ENCODE measurements around the gene GCSAM. TPM values are rescaled to one million over a fixed set of nuclear protein-coding genes. Genes with fewer than 3 reads are reported as not detected.

GCSAM gene
- total and polyA plus RNA-seq, 5 donors from 2014 or later: 8.1 to 13.6 (median 11.8) TPM

DNA sequence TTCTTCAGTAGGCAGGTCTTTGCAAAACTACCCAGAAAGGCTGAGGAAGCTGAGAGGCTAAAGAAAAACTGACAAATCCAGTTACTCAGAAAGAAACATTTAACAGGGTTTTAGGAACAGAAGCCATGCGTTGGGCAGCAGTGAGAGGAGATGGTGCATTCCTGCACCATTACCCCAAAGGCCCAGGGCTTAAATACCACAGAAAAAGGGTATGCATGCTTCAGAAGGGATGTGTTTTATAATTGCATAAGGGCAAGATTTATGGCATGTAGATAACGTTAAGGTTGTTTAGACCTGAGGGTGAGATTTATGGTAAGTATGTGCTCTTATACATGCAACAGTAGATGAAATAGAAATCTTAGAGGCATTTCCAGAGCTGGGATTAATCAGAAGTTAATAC, 36.9 kb downstream of the GCSAM start:
- no peak overlapping the region for H3K27ac ChIP-seq (ENCODE audit: insufficient read depth, low read length, poor library complexity, severe bottlenecking)
- peaks cover 0 to 11% (median 5%) of the 10 kb centered on the region in 4 donors for H3K4me1 Mint-ChIP-seq
- no peak overlapping the region for H3K27ac Mint-ChIP-seq
- H3K27me3 ChIP-seq (ENCODE audit: control insufficient read depth, insufficient read depth, low read length): peaks cover 4% of the 10 kb centered on the region
- H3K36me3 Mint-ChIP-seq: no peaks in the 10 kb centered on the region
- H3K9me3 ChIP-seq (ENCODE audit: control insufficient read depth in 2 of 2, low read length in 2 of 2): no peaks in the 10 kb centered on the region
- ATAC-seq (ENCODE audit: low read depth in 2 of 2) (no peak), DNase-seq (no peak)
- no peaks in the 10 kb centered on the region for H3K36me3 ChIP-seq (ENCODE audit: control insufficient read depth, insufficient read depth, low read length)
- peaks cover 5% of the 10 kb centered on the region for H3K27me3 Mint-ChIP-seq
- no peaks in the 10 kb centered on the region for H3K4me1 ChIP-seq (ENCODE audit: control insufficient read depth, insufficient read depth, low read length, poor library complexity, severe bottlenecking)
- H3K4me3 Mint-ChIP-seq: no peak overlapping the region
- H3K4me3 ChIP-seq (ENCODE audit: low read depth, low read length): no peak overlapping the region
- peaks cover 0 to 4% (median 0%) of the 10 kb centered on the region in 7 donors for H3K9me3 Mint-ChIP-seq

DNA sequence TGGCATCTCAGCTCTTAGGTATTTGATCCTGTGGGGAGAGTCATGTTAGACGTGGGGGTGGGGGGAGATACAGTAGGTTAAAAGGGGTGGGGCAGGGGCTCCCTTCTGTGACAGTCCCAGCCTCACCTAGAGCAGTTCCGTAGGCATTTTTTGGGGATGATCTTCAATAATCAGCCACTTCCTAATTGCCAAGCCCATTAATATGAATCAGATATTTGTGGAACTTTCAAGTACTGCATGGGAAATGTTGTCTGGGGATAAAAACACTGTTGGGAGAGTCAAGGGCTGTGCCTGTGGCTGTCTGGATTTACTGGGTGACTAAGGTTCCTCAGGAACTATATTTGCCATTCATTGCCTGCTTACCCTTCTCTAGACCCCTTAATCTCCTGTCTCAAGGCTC, 37.3 kb downstream of the GCSAM start:
- DNase-seq: no peak
- no peak overlapping the region for H3K27ac Mint-ChIP-seq

DNA sequence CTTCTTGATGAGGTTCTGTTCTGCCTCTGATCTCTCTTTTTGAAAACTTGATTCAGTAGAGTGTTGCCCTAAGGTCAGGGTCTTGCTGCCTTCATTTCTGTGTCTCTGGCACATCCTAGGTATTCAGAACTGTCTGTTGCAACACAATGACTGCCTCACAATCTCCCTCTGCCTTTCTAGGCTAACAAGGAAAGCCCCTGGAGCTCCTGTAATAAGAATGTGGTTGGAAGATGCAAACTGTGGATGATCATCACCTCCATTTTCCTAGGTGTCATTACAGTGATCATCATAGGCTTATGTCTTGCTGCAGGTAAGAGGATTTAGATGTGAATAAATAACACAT, 39.9 kb downstream of the GCSAM start:
- Mint-ChIP-seq H3K27me3 (peaks cover 14% of the 10 kb centered on the region), H3K36me3 (no peaks in the 10 kb centered on the region), H3K4me3 (peak overlapping the region in 1 of 4 donors; percentile 39), H3K4me1 (peaks cover 0 to 19% (median 8%) of the 10 kb centered on the region in 4 donors), H3K27ac (peak overlapping the region in 1 of 3 donors; percentile 60), H3K9me3 (no peaks in the 10 kb centered on the region)
- Histone ChIP-seq H3K27ac (ENCODE audit: insufficient read depth, low read length, poor library complexity, severe bottlenecking) (no peak overlapping the region), H3K9me3 (ENCODE audit: control insufficient read depth in 2 of 2, low read length in 2 of 2) (no peaks in the 10 kb centered on the region), H3K36me3 (ENCODE audit: control insufficient read depth, insufficient read depth, low read length) (no peaks in the 10 kb centered on the region), H3K4me3 (ENCODE audit: low read depth, low read length) (no peak overlapping the region), H3K4me1 (ENCODE audit: control insufficient read depth, insufficient read depth, low read length, poor library complexity, severe bottlenecking) (no peaks in the 10 kb centered on the region), H3K27me3 (ENCODE audit: control insufficient read depth, insufficient read depth, low read length) (peaks cover 7% of the 10 kb centered on the region)
- DNase-seq: no peak
- no peak for ATAC-seq (ENCODE audit: low read depth in 2 of 2)

More for the DNA sequence above, 37.3 kb downstream of the GCSAM start:
- no peaks in the 10 kb centered on the region for H3K36me3 Mint-ChIP-seq
- peaks cover 5% of the 10 kb centered on the region for H3K27me3 Mint-ChIP-seq
- Histone ChIP-seq H3K9me3 (ENCODE audit: control insufficient read depth in 2 of 2, low read length in 2 of 2) (no peaks in the 10 kb centered on the region), H3K27ac (ENCODE audit: insufficient read depth, low read length, poor library complexity, severe bottlenecking) (no peak overlapping the region), H3K4me1 (ENCODE audit: control insufficient read depth, insufficient read depth, low read length, poor library complexity, severe bottlenecking) (no peaks in the 10 kb centered on the region), H3K36me3 (ENCODE audit: control insufficient read depth, insufficient read depth, low read length) (no peaks in the 10 kb centered on the region), H3K27me3 (ENCODE audit: control insufficient read depth, insufficient read depth, low read length) (peaks cover 4% of the 10 kb centered on the region), H3K4me3 (ENCODE audit: low read depth, low read length) (no peak overlapping the region)
- H3K4me3 Mint-ChIP-seq: no peak overlapping the region
- H3K4me1 Mint-ChIP-seq: peaks cover 0 to 14% (median 6%) of the 10 kb centered on the region in 4 donors
- peaks cover 0 to 4% (median 0%) of the 10 kb centered on the region in 7 donors for H3K9me3 Mint-ChIP-seq
- no peak for ATAC-seq (ENCODE audit: low read depth in 2 of 2)

DNA sequence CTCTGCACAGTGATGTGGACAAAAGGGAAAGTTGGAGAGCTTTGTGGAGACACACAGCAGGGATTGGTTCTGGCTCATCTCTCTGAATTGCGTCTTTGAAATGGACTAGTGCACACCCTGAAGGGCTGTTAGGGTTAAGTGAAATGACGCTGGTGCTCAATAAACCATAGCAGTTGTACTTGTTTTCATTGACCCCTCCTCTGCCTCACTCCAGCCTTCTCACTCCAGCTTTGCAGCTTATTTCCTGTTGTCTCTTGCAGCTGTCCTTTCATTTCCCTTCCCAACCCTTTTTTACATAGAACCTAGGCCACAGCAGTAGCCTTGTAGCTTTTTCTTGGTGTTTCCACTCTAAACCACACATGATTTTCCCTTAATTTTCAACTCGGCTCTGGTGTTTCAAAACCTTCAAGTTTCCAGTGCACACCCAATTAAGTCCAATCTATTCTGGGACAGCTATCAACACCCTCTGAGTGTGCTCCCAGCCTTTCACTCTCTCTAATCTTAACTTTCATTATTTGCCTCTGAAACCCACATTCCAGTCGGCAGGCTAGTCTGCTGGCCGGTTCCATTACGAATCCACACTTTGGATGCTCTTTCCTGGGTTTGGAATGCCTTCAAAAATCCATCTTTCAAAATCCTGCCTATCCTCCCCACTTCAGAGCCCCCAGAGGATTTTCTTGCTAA, 40.4 kb downstream of the GCSAM start:
- H3K27me3 ChIP-seq (ENCODE audit: control insufficient read depth, insufficient read depth, low read length): peaks cover 11% of the 10 kb centered on the region
- ATAC-seq (ENCODE audit: low read depth in 2 of 2) (no peak), DNase-seq (no peak)
- H3K27ac ChIP-seq (ENCODE audit: insufficient read depth, low read length, poor library complexity, severe bottlenecking): no peak overlapping the region
- H3K27ac Mint-ChIP-seq: peak overlapping the region in 1 of 3 donors; percentile 60
- H3K4me1 ChIP-seq (ENCODE audit: control insufficient read depth, insufficient read depth, low read length, poor library complexity, severe bottlenecking): no peaks in the 10 kb centered on the region
- H3K36me3 ChIP-seq (ENCODE audit: control insufficient read depth, insufficient read depth, low read length): no peaks in the 10 kb centered on the region
- H3K36me3 Mint-ChIP-seq: no peaks in the 10 kb centered on the region
- no peak overlapping the region for H3K4me3 Mint-ChIP-seq
- no peaks in the 10 kb centered on the region for H3K9me3 ChIP-seq (ENCODE audit: control insufficient read depth in 2 of 2, low read length in 2 of 2)
- no peaks in the 10 kb centered on the region for H3K9me3 Mint-ChIP-seq
- H3K4me3 ChIP-seq (ENCODE audit: low read depth, low read length): no peak overlapping the region
- peaks cover 0 to 21% (median 8%) of the 10 kb centered on the region in 4 donors for H3K4me1 Mint-ChIP-seq
- peaks cover 19% of the 10 kb centered on the region for H3K27me3 Mint-ChIP-seq

DNA sequence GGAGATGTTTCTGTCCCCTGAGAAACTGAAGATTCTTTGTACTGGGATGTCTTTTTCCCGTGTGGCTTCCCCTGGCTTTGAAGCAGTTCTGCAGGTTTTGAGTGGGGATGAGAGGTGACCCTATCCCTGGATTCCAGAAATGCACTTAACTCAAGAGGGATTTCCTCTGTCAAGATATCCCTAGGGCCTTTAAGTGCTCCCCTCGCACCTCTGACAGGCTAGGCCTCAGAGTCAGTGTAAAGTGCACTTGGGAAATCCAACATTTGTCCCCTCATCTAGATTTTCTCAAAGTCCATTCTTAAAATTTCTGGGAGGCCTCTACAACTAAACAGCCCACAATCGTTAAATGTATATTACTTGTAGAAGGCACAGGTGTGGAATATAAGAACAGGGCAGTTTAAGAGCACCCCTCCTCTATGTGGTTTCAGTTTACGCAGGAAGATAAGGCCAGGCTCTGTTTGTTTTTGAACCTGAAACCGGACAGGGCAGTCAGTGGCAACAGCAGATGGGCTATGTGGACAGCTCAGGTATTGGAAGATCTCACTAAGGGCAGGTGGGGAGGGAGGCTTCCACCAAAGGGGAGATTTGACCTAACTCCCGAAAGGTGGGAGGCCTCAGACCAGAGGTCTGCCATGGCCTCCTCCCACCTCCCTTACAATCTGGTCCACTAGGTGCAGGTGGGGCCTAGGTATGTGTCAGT, 42.0 kb downstream of the GCSAM start:
- H3K4me3 ChIP-seq (ENCODE audit: low read depth, low read length): no peak overlapping the region
- Mint-ChIP-seq H3K4me3 (no peak overlapping the region), H3K9me3 (no peaks in the 10 kb centered on the region), H3K27ac (peak overlapping the region in 1 of 3 donors; percentile 13), H3K36me3 (no peaks in the 10 kb centered on the region), H3K27me3 (peaks cover 21% of the 10 kb centered on the region), H3K4me1 (peaks cover 0 to 34% (median 15%) of the 10 kb centered on the region in 4 donors)
- no peaks in the 10 kb centered on the region for H3K9me3 ChIP-seq (ENCODE audit: control insufficient read depth in 2 of 2, low read length in 2 of 2)
- DNase-seq (no peak), ATAC-seq (ENCODE audit: low read depth in 2 of 2) (no peak)
- H3K4me1 ChIP-seq (ENCODE audit: control insufficient read depth, insufficient read depth, low read length, poor library complexity, severe bottlenecking): peaks cover 9% of the 10 kb centered on the region
- no peak overlapping the region for H3K27ac ChIP-seq (ENCODE audit: insufficient read depth, low read length, poor library complexity, severe bottlenecking)
- no peaks in the 10 kb centered on the region for H3K36me3 ChIP-seq (ENCODE audit: control insufficient read depth, insufficient read depth, low read length)
- peaks cover 13% of the 10 kb centered on the region for H3K27me3 ChIP-seq (ENCODE audit: control insufficient read depth, insufficient read depth, low read length)

DNA sequence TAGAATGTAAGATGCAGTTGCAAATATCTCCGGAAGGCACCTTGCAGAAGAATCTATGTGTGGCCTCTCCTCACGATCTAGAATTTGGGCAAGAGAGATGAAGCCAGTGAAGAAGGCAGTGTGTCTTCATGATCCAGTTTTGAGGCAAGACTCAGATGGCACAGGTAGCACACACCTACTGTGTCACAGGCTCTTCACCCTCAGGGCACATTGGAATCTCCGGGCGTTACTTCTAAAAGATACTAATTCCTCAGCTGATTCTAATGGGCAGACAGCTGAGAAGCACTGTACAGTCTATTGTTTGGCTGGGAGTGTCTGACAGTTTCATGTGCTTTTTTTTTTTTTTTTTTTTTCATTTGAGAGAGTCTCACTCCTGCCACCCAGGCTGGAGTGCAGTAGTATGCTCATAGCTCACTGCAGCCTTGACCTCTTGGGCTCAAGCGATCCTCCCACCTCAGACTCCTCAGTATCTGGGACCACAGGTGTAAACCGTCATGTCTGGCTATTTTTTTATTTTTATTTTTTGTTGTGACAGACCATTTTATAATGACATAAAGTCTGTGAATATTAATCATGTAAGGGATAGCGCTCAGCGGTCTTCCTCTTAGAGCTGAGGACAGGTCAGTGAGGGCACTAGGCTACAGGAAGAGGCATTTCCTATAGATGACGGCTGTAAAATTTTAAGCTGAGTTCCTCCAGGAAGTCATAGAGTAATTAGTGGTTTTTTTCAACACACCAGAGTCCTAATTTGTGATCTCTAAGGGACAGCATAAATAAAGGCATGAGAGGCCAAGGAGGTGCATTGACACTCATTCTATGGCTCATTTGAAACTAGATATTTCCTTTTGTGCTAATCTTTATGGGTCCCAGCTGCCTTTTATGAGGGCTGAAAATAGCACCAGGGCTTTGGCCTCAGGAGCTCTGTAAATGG, 42.8 kb downstream of the GCSAM start:
- Mint-ChIP-seq H3K9me3 (no peaks in the 10 kb centered on the region), H3K4me1 (peaks cover 0 to 38% (median 17%) of the 10 kb centered on the region in 4 donors), H3K27ac (no peak overlapping the region), H3K4me3 (no peak overlapping the region), H3K27me3 (peaks cover 21% of the 10 kb centered on the region), H3K36me3 (no peaks in the 10 kb centered on the region)
- ATAC-seq (ENCODE audit: low read depth in 2 of 2) (no peak), DNase-seq (no peak)
- Histone ChIP-seq H3K36me3 (ENCODE audit: control insufficient read depth, insufficient read depth, low read length) (no peaks in the 10 kb centered on the region), H3K4me1 (ENCODE audit: control insufficient read depth, insufficient read depth, low read length, poor library complexity, severe bottlenecking) (peaks cover 13% of the 10 kb centered on the region), H3K27ac (ENCODE audit: insufficient read depth, low read length, poor library complexity, severe bottlenecking) (no peak overlapping the region), H3K4me3 (ENCODE audit: low read depth, low read length) (no peak overlapping the region), H3K9me3 (ENCODE audit: control insufficient read depth in 2 of 2, low read length in 2 of 2) (no peaks in the 10 kb centered on the region), H3K27me3 (ENCODE audit: control insufficient read depth, insufficient read depth, low read length) (peaks cover 11% of the 10 kb centered on the region)

DNA sequence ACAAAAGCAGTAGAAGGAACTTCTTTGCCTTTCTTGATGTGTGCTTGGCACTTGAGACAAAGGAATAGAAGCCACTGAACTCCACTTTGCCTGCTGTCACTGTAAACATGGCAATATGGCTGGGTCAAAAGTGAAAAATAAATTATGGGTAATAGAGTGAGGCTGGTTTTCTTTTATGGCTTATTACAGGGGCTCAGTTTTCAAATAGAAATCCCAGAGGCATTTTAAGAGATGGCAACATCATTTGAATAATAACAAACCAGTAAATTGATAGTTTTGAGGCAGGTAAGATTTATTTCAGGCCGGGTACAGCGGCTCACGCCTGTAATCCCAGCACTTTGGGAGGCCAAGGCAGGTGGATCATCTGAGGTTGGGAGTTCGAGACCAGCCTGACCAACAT, 44.1 kb downstream of the GCSAM start:
- DNase-seq: no peak
- Mint-ChIP-seq H3K4me3 (no peak overlapping the region), H3K27ac (no peak overlapping the region), H3K36me3 (no peaks in the 10 kb centered on the region), H3K4me1 (peaks cover 0 to 47% (median 17%) of the 10 kb centered on the region in 4 donors), H3K9me3 (peaks cover 0 to 2% (median 0%) of the 10 kb centered on the region in 7 donors), H3K27me3 (peaks cover 23% of the 10 kb centered on the region)
- Histone ChIP-seq H3K27ac (ENCODE audit: insufficient read depth, low read length, poor library complexity, severe bottlenecking) (no peak overlapping the region), H3K27me3 (ENCODE audit: control insufficient read depth, insufficient read depth, low read length) (peaks cover 11% of the 10 kb centered on the region), H3K4me3 (ENCODE audit: low read depth, low read length) (no peak overlapping the region), H3K9me3 (ENCODE audit: control insufficient read depth in 2 of 2, low read length in 2 of 2) (no peaks in the 10 kb centered on the region), H3K4me1 (ENCODE audit: control insufficient read depth, insufficient read depth, low read length, poor library complexity, severe bottlenecking) (peaks cover 13% of the 10 kb centered on the region), H3K36me3 (ENCODE audit: control insufficient read depth, insufficient read depth, low read length) (no peaks in the 10 kb centered on the region)
- no peak for ATAC-seq (ENCODE audit: low read depth in 2 of 2)
